HG03159 (cell line): ENCODE measurements around the gene CDKL2.
"Not testable (repeated sequence)": the region's sequence is repeated elsewhere in the genome, so short reads cannot be mapped to it uniquely, and the experiment has no call there.

ENCODE experiments used
- ATAC-seq: cut with Tn5 transposase; IDR thresholded peaks from one replicate; pipeline ENCODE4 v1.9.1; 2021; ENCODE audit warnings: mild to moderate bottlenecking, moderate library complexity; ENCODE audit not compliant: unreplicated experiment

The CDKL2 gene

DNA sequence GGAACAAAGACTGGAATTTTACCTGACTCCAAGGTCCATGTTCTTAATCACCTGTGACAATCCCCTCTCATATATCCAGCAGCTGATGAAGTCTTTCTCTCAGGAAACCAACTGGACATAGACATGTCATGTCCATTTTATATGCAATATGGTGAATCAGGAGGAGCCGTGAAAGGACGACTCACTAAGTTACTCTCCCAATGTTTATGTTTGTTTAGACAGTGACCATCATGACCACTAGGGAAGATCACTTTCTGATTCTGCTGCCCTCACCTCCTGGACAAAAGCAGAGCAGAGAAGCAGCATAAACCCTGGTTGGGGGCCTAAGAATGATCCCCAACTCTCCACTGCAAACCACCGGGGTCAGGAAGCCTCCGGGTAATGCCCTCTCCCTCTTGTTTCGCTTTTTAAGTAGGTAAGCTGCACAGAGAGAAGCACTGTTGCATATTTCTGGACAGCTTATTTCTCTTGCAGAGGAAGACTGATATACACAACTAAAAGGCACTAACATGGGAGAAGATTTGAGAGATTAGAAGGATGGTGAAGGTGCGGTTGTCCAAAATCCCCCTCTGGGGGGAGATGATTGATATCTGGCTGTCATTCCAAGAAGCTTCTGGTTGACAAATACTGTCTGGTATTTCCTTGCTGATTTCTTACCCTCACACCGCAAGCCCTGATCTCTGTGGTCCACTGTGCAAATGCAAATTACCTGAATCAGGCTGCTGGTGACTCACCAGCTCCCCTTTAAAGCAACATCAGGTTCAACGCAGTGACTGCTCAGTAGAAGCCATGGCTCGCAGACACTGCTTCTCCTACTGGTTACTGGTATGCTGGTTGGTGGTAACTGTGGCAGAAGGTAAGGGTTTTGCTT, 74.8 kb downstream of the CDKL2 start, which contains the start of gene ODAPH:
Gene ODAPH (plus strand): TSS at position 773 of the 871 bp plus-strand sequence. CDS start 17 bp downstream, at position 790.
- peak; percentile 95 for ATAC-seq

- no peak for ATAC-seq
Observed at GRCh38 chr4:75552452-75552851, 77.9 kb downstream of the CDKL2 start.

DNA sequence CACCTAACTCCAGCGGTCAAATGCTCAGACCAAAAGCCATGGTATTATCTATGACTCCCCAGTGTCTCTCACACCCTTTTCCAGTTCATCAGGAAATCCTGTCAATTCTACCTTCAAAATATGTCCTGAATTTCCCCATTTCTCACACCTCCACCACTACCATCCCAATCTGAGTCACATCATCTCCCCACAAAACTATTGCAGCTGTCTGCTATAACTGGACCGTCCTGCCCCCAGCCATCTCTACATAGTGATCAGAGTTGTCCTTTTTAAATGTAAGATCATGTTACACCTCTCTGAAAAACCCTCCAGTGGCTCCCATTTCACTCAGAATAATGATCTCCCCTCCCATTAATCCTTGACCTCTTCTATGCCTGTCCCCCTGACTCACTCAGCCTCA, 81.3 kb downstream of the CDKL2 start:
- no peak for ATAC-seq

- ATAC-seq: no peak
Observed at GRCh38 chr4:75547647-75548387, 82.5 kb downstream of the CDKL2 start.

- ATAC-seq: no peak
Observed at GRCh38 chr4:75545526-75545925, 84.8 kb downstream of the CDKL2 start.

GRCh38 chr4:75544870-75545269, 85.5 kb downstream of the CDKL2 start:
- no peak for ATAC-seq

- not testable (repeated sequence) for ATAC-seq
Observed at GRCh38 chr4:75544220-75544619, 86.1 kb downstream of the CDKL2 start.

- no peak for ATAC-seq
Observed at GRCh38 chr4:75542824-75543223, 87.5 kb downstream of the CDKL2 start.

DNA sequence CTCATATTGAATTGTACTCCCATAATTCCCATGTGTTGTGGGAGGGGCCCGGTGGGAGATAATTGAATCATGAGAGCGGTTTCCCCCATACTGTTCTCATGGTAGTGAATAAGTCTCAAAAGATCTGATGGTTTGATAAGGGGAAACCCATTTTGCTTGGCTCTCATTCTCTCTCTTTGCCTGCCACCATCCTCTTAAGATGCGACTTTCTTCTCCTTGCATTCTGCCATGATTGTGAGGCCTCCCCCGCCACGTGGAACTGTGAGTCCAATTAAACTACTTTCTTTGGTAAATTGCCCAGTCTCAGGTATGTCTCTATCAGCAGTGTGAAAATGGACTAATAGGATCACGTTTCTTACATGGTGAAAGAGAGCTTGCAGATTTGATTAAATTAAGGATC, 93.0 kb downstream of the CDKL2 start:
- not testable (repeated sequence) for ATAC-seq

DNA sequence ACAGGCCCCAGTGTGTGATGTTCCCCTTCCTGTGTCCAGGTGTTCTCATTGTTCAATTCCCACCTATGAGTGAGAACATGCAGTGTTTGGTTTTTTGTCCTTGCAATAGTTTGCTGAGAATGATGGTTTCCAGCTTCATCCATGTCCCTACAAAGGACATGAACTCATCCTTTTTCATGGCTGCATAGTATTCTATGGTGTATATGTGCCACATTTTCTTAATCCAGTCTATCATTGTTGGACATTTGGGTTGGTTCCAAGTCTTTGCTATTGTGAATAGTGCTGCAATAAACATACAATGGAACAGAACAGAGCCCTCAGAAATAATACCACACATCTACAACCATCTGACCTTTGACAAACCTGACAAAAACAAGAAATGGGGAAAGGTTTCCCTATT, 96.4 kb downstream of the CDKL2 start:
- ATAC-seq: not testable (repeated sequence)

GRCh38 chr4:75533339-75533887, 96.9 kb downstream of the CDKL2 start:
- ATAC-seq: not testable (repeated sequence)

DNA sequence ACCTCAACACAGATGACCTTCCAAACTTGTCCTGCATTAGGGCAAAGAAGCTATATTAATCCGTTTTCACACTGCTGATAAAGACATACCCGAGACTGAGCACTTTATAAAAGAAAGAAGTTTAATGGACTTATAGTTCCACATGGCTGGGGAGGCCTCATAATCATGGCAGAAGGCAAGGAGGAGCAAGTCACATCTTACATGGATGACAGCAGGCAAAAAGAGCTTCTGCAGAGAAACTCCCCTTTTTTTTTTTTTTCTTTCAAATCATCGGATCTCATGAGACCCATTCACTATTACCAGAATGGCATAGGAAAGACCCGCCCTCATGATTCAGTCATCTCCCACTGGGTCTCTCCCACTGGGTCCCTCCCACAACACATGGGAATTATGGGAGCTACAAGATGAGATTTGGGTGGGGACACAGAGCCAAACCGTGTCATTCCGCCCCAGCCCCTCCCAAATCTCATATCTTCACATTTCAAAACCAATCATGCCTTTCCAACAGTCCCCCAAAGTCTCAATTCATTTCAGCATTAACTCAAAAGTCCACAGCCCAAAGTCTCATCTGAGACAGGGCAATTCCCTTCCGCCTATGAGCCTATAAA, 98.7 kb downstream of the CDKL2 start:
- not testable (repeated sequence) for ATAC-seq

GRCh38 chr4:75530556-75531322, 99.6 kb downstream of the CDKL2 start:
- no peak for ATAC-seq
